Panc1 (cell line): ENCODE data around the gene PARP8.

Experiments used
- POLR2AphosphoS5 ChIP-seq: IDR thresholded peaks from 2 replicates; pipeline ENCODE4 v1.6.1; 2012; ENCODE audit warnings: mild to moderate bottlenecking, low read depth, low read length, moderate library complexity
- REST ChIP-seq, 2 experiments: IDR thresholded peaks; 2 replicates each; pipeline ENCODE4 v1.6.1; 2011 to 2012; ENCODE audit warnings: low read depth in 2 of 2, control low read depth in 1 of 2, low read length in 1 of 2, mild to moderate bottlenecking in 1 of 2, moderate library complexity in 1 of 2; ENCODE audit not compliant: insufficient read depth in 1 of 2
- SIN3A ChIP-seq: IDR thresholded peaks from 2 replicates; pipeline ENCODE4 v1.6.1; 2012; ENCODE audit warnings: low read depth, mild to moderate bottlenecking, low read length, moderate library complexity, borderline replicate concordance; ENCODE audit not compliant: insufficient read depth
- TCF7L2 ChIP-seq: IDR thresholded peaks from 2 replicates; pipeline ENCODE4 v1.6.1; 2011; ENCODE audit warnings: mild to moderate bottlenecking, low read depth, low read length, inconsistent platforms
- TF ChIP-seq, protein P1 (sequence below): fragments of 450-650 bp; IDR thresholded peaks from 2 replicates; pipeline ENCODE4 v1.5.1; 2017; ENCODE audit warnings: mild to moderate bottlenecking

- TF ChIP-seq SIN3A (no peak), POLR2AphosphoS5 (no peak), REST (IDR thresholded peaks at IDR 0.05; ENCODE audit: insufficient read depth in 1 of 2, low read depth in 2 of 2, low read length in 1 of 2) (no peak), TCF7L2 (no peak)
- TF ChIP-seq, protein P1, sequence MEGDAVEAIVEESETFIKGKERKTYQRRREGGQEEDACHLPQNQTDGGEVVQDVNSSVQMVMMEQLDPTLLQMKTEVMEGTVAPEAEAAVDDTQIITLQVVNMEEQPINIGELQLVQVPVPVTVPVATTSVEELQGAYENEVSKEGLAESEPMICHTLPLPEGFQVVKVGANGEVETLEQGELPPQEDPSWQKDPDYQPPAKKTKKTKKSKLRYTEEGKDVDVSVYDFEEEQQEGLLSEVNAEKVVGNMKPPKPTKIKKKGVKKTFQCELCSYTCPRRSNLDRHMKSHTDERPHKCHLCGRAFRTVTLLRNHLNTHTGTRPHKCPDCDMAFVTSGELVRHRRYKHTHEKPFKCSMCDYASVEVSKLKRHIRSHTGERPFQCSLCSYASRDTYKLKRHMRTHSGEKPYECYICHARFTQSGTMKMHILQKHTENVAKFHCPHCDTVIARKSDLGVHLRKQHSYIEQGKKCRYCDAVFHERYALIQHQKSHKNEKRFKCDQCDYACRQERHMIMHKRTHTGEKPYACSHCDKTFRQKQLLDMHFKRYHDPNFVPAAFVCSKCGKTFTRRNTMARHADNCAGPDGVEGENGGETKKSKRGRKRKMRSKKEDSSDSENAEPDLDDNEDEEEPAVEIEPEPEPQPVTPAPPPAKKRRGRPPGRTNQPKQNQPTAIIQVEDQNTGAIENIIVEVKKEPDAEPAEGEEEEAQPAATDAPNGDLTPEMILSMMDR: no peak
Observed at GRCh38 chr5:50846261-50846660, 179.8 kb downstream of the PARP8 start.
